ENCODE measurements around the gene SH3D19. TPM values are rescaled to one million over a fixed set of nuclear protein-coding genes. Genes with fewer than 3 reads are reported as not detected.

The SH3D19 gene
- total RNA-seq, 2 experiments from 2014 or later, result not detected

DNA sequence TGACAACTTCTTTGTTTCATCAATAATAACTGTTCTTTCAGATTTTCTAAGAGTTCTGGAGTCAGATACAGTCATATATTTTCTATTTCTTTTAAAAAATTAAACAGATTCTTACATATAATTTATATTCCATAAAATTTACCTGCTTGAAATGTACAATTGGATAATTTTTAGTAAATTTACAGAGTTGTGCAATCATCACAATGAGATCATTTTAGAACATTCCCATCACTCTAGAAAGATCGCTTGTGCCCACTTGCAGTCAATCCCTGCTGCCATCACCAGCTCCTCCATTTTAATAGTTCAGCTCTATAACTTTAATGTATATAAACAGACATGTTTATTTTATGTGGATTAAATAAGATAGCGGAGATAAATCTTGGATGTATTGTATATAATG lies 78.0 kb downstream of the SH3D19 start:
- TF ChIP-seq EZH2phosphoT487 (IDR thresholded peaks at IDR 0.05; ENCODE audit: borderline replicate concordance, low read depth, low read length), result no peak
- TF ChIP-seq, protein P1, sequence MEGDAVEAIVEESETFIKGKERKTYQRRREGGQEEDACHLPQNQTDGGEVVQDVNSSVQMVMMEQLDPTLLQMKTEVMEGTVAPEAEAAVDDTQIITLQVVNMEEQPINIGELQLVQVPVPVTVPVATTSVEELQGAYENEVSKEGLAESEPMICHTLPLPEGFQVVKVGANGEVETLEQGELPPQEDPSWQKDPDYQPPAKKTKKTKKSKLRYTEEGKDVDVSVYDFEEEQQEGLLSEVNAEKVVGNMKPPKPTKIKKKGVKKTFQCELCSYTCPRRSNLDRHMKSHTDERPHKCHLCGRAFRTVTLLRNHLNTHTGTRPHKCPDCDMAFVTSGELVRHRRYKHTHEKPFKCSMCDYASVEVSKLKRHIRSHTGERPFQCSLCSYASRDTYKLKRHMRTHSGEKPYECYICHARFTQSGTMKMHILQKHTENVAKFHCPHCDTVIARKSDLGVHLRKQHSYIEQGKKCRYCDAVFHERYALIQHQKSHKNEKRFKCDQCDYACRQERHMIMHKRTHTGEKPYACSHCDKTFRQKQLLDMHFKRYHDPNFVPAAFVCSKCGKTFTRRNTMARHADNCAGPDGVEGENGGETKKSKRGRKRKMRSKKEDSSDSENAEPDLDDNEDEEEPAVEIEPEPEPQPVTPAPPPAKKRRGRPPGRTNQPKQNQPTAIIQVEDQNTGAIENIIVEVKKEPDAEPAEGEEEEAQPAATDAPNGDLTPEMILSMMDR (conservative IDR thresholded peaks at IDR 0.05; ENCODE audit: low read length), result no peak
- no peaks in the 10 kb centered on the region for H3K9me3 ChIP-seq (ENCODE audit: low read length)
- no peak overlapping the region for H3K4me2 ChIP-seq (ENCODE audit: low read length)
- intact Hi-C loops (cut with micrococcal nuclease; ENCODE audit: unreplicated experiment), result no loop called here
- POLR2A ChIA-PET, result interaction anchor here (1.2 kb wide), 1 partner anchor 22 kb away, joined by 3 read pairs; no protein-coding TSS in a partner anchor
- H3K9me2 ChIP-seq (ENCODE audit: insufficient read depth, low read length), result no peaks in the 10 kb centered on the region
- CTCF ChIA-PET (ENCODE audit: unreplicated experiment), result no interaction called here
- no peak overlapping the region for H3K4me3 ChIP-seq (ENCODE audit: low read depth, low read length, poor library complexity, severe bottlenecking)
- no peak overlapping the region for H2AFZ ChIP-seq (ENCODE audit: low read length)
- H3K79me2 ChIP-seq (ENCODE audit: insufficient read depth, low read depth, low read length), result no peaks in the 10 kb centered on the region
- no peak overlapping the region for H3K27ac ChIP-seq (ENCODE audit: low read depth, low read length, poor library complexity, severe bottlenecking)
- BruUV-seq (replicated peaks), result no TSS peak
- H4K20me1 ChIP-seq (ENCODE audit: insufficient read depth, low read length), result no peaks in the 10 kb centered on the region
- no peaks in the 10 kb centered on the region for H3K36me3 ChIP-seq (ENCODE audit: insufficient read depth, low read length)
- DNase-seq (ENCODE audit: low spot score), result no peak
- H3K4me1 ChIP-seq (ENCODE audit: insufficient read depth, low read length, poor library complexity, severe bottlenecking), result no peaks in the 10 kb centered on the region

DNA sequence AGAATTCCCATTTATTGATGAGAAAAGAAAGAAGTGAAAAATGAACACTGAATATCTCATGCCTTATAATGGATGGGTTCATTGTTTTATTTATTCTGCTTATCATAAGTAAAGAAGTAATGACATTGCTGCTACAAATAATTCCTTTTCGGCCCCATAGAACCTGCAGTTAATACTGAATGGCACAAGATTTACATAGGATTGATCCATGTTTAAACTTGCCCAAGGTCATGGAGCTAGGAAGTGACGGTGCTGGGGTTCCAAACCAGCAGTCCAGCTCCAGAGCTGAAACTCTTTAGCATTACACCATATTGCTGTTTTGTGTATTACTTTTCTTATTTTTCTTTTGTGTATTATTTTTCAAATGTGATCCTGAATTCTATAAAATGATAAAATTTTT lies 78.7 kb downstream of the SH3D19 start:
- H3K9me3 ChIP-seq (ENCODE audit: low read length), result no peaks in the 10 kb centered on the region
- no peak overlapping the region for H2AFZ ChIP-seq (ENCODE audit: low read length)
- POLR2A ChIA-PET, result no interaction called here
- no peak overlapping the region for H3K27ac ChIP-seq (ENCODE audit: low read depth, low read length, poor library complexity, severe bottlenecking)
- H3K4me3 ChIP-seq (ENCODE audit: low read depth, low read length, poor library complexity, severe bottlenecking), result no peak overlapping the region
- no peak overlapping the region for H3K4me2 ChIP-seq (ENCODE audit: low read length)
- H3K9me2 ChIP-seq (ENCODE audit: insufficient read depth, low read length), result no peaks in the 10 kb centered on the region
- H4K20me1 ChIP-seq (ENCODE audit: insufficient read depth, low read length), result no peaks in the 10 kb centered on the region
- H3K79me2 ChIP-seq (ENCODE audit: insufficient read depth, low read depth, low read length), result no peaks in the 10 kb centered on the region
- H3K4me1 ChIP-seq (ENCODE audit: insufficient read depth, low read length, poor library complexity, severe bottlenecking), result no peaks in the 10 kb centered on the region
- no TSS peak for BruUV-seq (replicated peaks)
- CTCF ChIA-PET (ENCODE audit: unreplicated experiment), result no interaction called here
- H3K36me3 ChIP-seq (ENCODE audit: insufficient read depth, low read length), result no peaks in the 10 kb centered on the region
- intact Hi-C loops (cut with micrococcal nuclease; ENCODE audit: unreplicated experiment), result no loop called here
- no peak for DNase-seq (ENCODE audit: low spot score)
- TF ChIP-seq, protein P1 (conservative IDR thresholded peaks at IDR 0.05; ENCODE audit: low read length), result no peak
- TF ChIP-seq EZH2phosphoT487 (IDR thresholded peaks at IDR 0.05; ENCODE audit: borderline replicate concordance, low read depth, low read length), result no peak

DNA sequence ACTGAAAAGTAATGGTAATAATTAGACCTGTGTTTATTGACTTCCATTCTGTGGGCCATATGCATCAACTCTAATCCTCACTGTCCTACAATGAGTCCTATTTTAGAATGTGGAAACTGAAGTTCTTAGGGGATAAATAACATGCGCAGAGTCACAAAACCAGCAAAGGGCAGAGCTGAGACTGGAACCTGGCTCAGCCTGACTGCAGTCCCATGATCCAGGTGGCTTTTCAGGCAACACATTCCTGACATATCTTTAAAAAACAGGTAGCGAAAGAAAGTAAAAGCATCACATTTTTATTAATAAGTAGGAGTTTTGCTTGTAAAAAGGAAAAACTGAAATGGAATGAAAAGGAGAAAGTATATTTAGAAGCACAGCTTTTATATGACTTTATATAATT lies 83.1 kb downstream of the SH3D19 start:
- intact Hi-C loops (cut with micrococcal nuclease; ENCODE audit: unreplicated experiment), result no loop called here
- TF ChIP-seq EZH2phosphoT487 (IDR thresholded peaks at IDR 0.05; ENCODE audit: borderline replicate concordance, low read depth, low read length), result no peak
- TF ChIP-seq, protein P1 (conservative IDR thresholded peaks at IDR 0.05; ENCODE audit: low read length), result no peak
- POLR2A ChIA-PET, result interaction anchor here (0.7 kb wide), 1 partner anchor 375 kb away, joined by 3 read pairs; no protein-coding TSS in a partner anchor

More for the DNA sequence above, 83.1 kb downstream of the SH3D19 start:
- Histone ChIP-seq H3K9me3 (ENCODE audit: low read length) (no peaks in the 10 kb centered on the region), H3K4me2 (ENCODE audit: low read length) (no peak overlapping the region), H4K20me1 (ENCODE audit: insufficient read depth, low read length) (no peaks in the 10 kb centered on the region), H3K4me3 (ENCODE audit: low read depth, low read length, poor library complexity, severe bottlenecking) (no peak overlapping the region), H3K27ac (ENCODE audit: low read depth, low read length, poor library complexity, severe bottlenecking) (no peak overlapping the region), H3K4me1 (ENCODE audit: insufficient read depth, low read length, poor library complexity, severe bottlenecking) (no peaks in the 10 kb centered on the region), H3K9me2 (ENCODE audit: insufficient read depth, low read length) (no peaks in the 10 kb centered on the region), H3K79me2 (ENCODE audit: insufficient read depth, low read depth, low read length) (no peaks in the 10 kb centered on the region), H3K36me3 (ENCODE audit: insufficient read depth, low read length) (no peaks in the 10 kb centered on the region), H2AFZ (ENCODE audit: low read length) (no peak overlapping the region)
- DNase-seq (ENCODE audit: low spot score), result no peak
- no TSS peak for BruUV-seq (replicated peaks)
- CTCF ChIA-PET (ENCODE audit: unreplicated experiment), result no interaction called here

Data from OCI-LY7 (cell line).